A549 (cell line): ENCODE data around the gene DARS2. TPM values are rescaled to one million over a fixed set of nuclear protein-coding genes. Genes with fewer than 3 reads are reported as not detected.
A peak's percentile ranks its signal among the peaks of the same experiment; 100 is the strongest.

Source experiments
- ATAC-seq, 2 experiments: fragments of 200-7000 bp in 1 of 2; fragments of >200 bp in 1 of 2; cut with Nextera tagmentation in 1 of 2; cut with Tn5 transposase in 1 of 2; 3 replicates each; pipeline versions ENCODE4 v1.8.0 to v1.9.1; 2018 to 2020; ENCODE audit warnings: mild to moderate bottlenecking in 1 of 2, moderate library complexity in 1 of 2
- CTCF ChIA-PET: fragments of 300-600 bp; sonication (Branson Sonifier 250); formaldehyde crosslinking; extraction: SDS; loops from one replicate; lab custom pipeline; 2021; ENCODE audit warnings: antibody characterized with exemption, inconsistent platforms; lab: Yijun Ruan, JAX
- POLR2A ChIA-PET: fragments of 350-600 bp; formaldehyde crosslinking; extraction: SDS; loops from one replicate; lab custom pipeline; 2021; ENCODE audit warnings: antibody characterized with exemption, inconsistent platforms; lab: Yijun Ruan, JAX
- DNase-seq, 2 experiments: peaks; one replicate each; pipeline versions ENCODE4 v3.0.0 to v3.0.0-alpha.2; 2011 to 2016; ENCODE audit warnings: low read depth in 1 of 2, low spot score in 1 of 2
- FAIRE-seq: peaks from 2 replicates; lab custom pipeline; 2011; peaks lifted over from hg19 to GRCh38; lab: Jason Lieb, UNC
- H3K27ac ChIP-seq, 2 experiments: fragments of >200 bp; sonication (Bioruptor Twin); formaldehyde crosslinking; 3 replicates each; pipeline ENCODE4 v1.5.1; 2016 to 2017
- H3K4me1 ChIP-seq: fragments of >200 bp; sonication (Bioruptor Twin); formaldehyde crosslinking; 3 replicates; pipeline ENCODE4 v1.6.1; 2016
- H3K4me2 ChIP-seq: fragments of >200 bp; sonication (Bioruptor Twin); formaldehyde crosslinking; 3 replicates; pipeline ENCODE4 v1.6.1; 2016
- H3K4me3 ChIP-seq: fragments of >200 bp; sonication (Bioruptor Twin); formaldehyde crosslinking; 3 replicates; pipeline ENCODE4 v1.5.1; 2016
- H3K9me3 ChIP-seq: fragments of >200 bp; sonication (Bioruptor Twin); formaldehyde crosslinking; 3 replicates; pipeline ENCODE4 v1.6.1; 2016
- BCL3 ChIP-seq: fragments of >200 bp; sonication (Bioruptor Twin); formaldehyde crosslinking; IDR thresholded peaks from 3 replicates; pipeline ENCODE4 v1.6.1; 2016
- BHLHE40 ChIP-seq: IDR thresholded peaks from 2 replicates; pipeline ENCODE4 v1.6.1; 2012; ENCODE audit warnings: low read depth, low read length, inconsistent platforms
- CBX8 ChIP-seq: fragments of 200-600 bp; sonication (generic); IDR thresholded peaks from 2 replicates; pipeline ENCODE4 v1.6.1; 2016
- CEBPB ChIP-seq, 2 experiments: fragments of >200 bp in 1 of 2; sonication (Bioruptor Twin) in 1 of 2; formaldehyde crosslinking in 1 of 2; IDR thresholded peaks; 2 replicates each; pipeline ENCODE4 v1.6.1; 2012 to 2016
- CHD2 ChIP-seq: fragments of 150-350 bp; IDR thresholded peaks from 2 replicates; pipeline ENCODE4 v1.6.1; 2014; ENCODE audit warnings: low read length; ENCODE audit not compliant: partially characterized antibody
- CHD4 ChIP-seq: fragments of 200-600 bp; sonication (generic); IDR thresholded peaks from 2 replicates; pipeline ENCODE4 v1.6.1; 2016; ENCODE audit warnings: antibody characterized with exemption, mild to moderate bottlenecking, borderline replicate concordance
- EHMT2 ChIP-seq: fragments of 200-600 bp; sonication (generic); IDR thresholded peaks from 2 replicates; pipeline ENCODE4 v1.6.1; 2016; ENCODE audit warnings: antibody characterized with exemption, low read depth, mild to moderate bottlenecking, moderate library complexity
- EP300 ChIP-seq, 2 experiments: fragments of >200 bp; sonication (Bioruptor Twin); formaldehyde crosslinking; IDR thresholded peaks; 2 replicates in 1 of 2; 3 replicates in 1 of 2; pipeline ENCODE4 v1.6.1; 2016 to 2017
- HDAC2 ChIP-seq: fragments of 200-600 bp; sonication (generic); IDR thresholded peaks from 2 replicates; pipeline ENCODE4 v1.6.1; 2016
- HOXB13 ChIP-seq: fragments of 250-450 bp; sonication (Bioruptor Pico); IDR thresholded peaks from 2 replicates; pipeline ENCODE4 v1.5.0; 2020; ENCODE audit warnings: low read depth, mild to moderate bottlenecking, moderate library complexity
- HOXB5 ChIP-seq: fragments of 250-450 bp; sonication (Bioruptor Pico); IDR thresholded peaks from 2 replicates; pipeline ENCODE4 v1.5.0; 2020; ENCODE audit warnings: mild to moderate bottlenecking, moderate library complexity
- JUN ChIP-seq, 2 experiments: fragments of >200 bp; sonication (Bioruptor Twin); formaldehyde crosslinking; IDR thresholded peaks; 2 replicates in 1 of 2; 3 replicates in 1 of 2; pipeline ENCODE4 v1.6.1; 2016 to 2017
- NFE2L2 ChIP-seq: fragments of 150-350 bp; conservative IDR thresholded peaks from 2 replicates; pipeline ENCODE4 v1.6.1; 2014; ENCODE audit warnings: low read length
- NPAS2 ChIP-seq: fragments of 250-450 bp; sonication (Bioruptor Pico); IDR thresholded peaks from 2 replicates; pipeline ENCODE4 v1.8.0; 2022; ENCODE audit warnings: mild to moderate bottlenecking, moderate library complexity, borderline replicate concordance
- PHF8 ChIP-seq: fragments of 200-600 bp; sonication (generic); IDR thresholded peaks from 2 replicates; pipeline ENCODE4 v1.6.1; 2016; ENCODE audit warnings: low read depth, mild to moderate bottlenecking, antibody characterized with exemption, moderate library complexity, borderline replicate concordance
- RAD21 ChIP-seq, 2 experiments: fragments of >200 bp in 1 of 2; sonication (Bioruptor Twin) in 1 of 2; formaldehyde crosslinking in 1 of 2; IDR thresholded peaks in 1 of 2; conservative IDR thresholded peaks in 1 of 2; 2 replicates in 1 of 2; 3 replicates in 1 of 2; pipeline ENCODE4 v1.6.1; 2012 to 2018; ENCODE audit warnings: inconsistent platforms in 1 of 2
- REST ChIP-seq: fragments of 200-600 bp; sonication (generic); IDR thresholded peaks from 2 replicates; pipeline ENCODE4 v1.6.1; 2016; ENCODE audit warnings: antibody characterized with exemption, mild to moderate bottlenecking, moderate library complexity
- USF2 ChIP-seq: fragments of 450-650 bp; IDR thresholded peaks from 2 replicates; pipeline ENCODE4 v1.6.1; 2014; ENCODE audit warnings: antibody characterized with exemption
- ZC3H11A ChIP-seq: fragments of 450-650 bp; IDR thresholded peaks from 2 replicates; pipeline ENCODE4 v1.6.1; 2014; ENCODE audit warnings: antibody characterized with exemption, mild to moderate bottlenecking
- ZNF302 ChIP-seq: fragments of 250-450 bp; sonication (Bioruptor Pico); IDR thresholded peaks from 2 replicates; pipeline ENCODE4 v1.9.0; 2021; ENCODE audit warnings: inconsistent platforms, mild to moderate bottlenecking, moderate library complexity
- WGBS: methylation state at CpG from one replicate; pipeline ENCODE4 v1.1.6; 2017; ENCODE audit errors: missing lambda C conversion rate; 5-methylcytosine and 5-hydroxymethylcytosine counted together
- polyA plus RNA-seq, 4 experiments: library from polyadenylated mRNA; depleted of rRNA in 3 of 4; stranded (reverse); fragments of >200 nt; fragmentation: RNase III in 1 of 4; extraction: RNeasy Plus Mini Kit Qiagen cat#74134 plus additional on column Dnase treatment in 1 of 4; gene quantifications; 2 replicates in 3 of 4; 3 replicates in 1 of 4; pipeline ENCODE4 v1.2.3, GENCODE V29; 2011 to 2017

DARS2 gene
- polyA plus RNA-seq, 2 of the 4 experiments (the other 2 are of a cell fraction), result 43.1 to 70.4 TPM

GRCh38 chr1:173821680-173822079 is 2.8 kb upstream of the DARS2 start:
- POLR2A ChIA-PET, result interaction anchor here (0.7 kb wide), 1 partner anchor 345 kb away, joined by 6 read pairs; no protein-coding TSS in a partner anchor
- 95% methylated on average over 4 of the region's 4 CpGs for WGBS

GRCh38 chr1:173823781-173824314 is 625 bp upstream of the DARS2 start:
- TF ChIP-seq CHD4, result no peak
- peak; percentile 34; the same call in 1 of the 2 replicates for TF ChIP-seq PHF8
- no peak for TF ChIP-seq CEBPB (IDR thresholded peaks at IDR 0.05)
- no peak for TF ChIP-seq NFE2L2
- no peak for TF ChIP-seq ZNF302 (CRISPR knock-in tag)
- Histone ChIP-seq H3K9me3 (no peaks in the 10 kb centered on the region), H3K4me1 (peaks cover 16% of the 10 kb centered on the region; the same call in 1 of the 3 replicates), H3K4me3 (peak overlapping the region; percentile 74), H3K27ac (peak overlapping the region; percentile 90 to 92), H3K4me2 (peak overlapping the region; percentile 93)
- DNase-seq (no peak), FAIRE-seq (no peak), ATAC-seq (peak; percentile 60 to 70; a peak in 5 of 6 replicates)
- ChIA-PET POLR2A (interaction anchor here (0.5 to 2.5 kb wide), 16 partner anchors 15 to 1082 kb away, joined by 3 to 26 read pairs (median 3); partner anchors contain the start of genes GAS5, KLHL20, PRDX6 and ZBTB37), CTCF (interaction anchor here (0.6 to 5.5 kb wide), 12 partner anchors 10 to 1080 kb away, joined by 3 to 48 read pairs (median 4); no protein-coding TSS in a partner anchor)
- 3% methylated on average over 25 of the region's 25 CpGs for WGBS

More at GRCh38 chr1:173821680-173822079, 2.8 kb upstream of the DARS2 start:
- ATAC-seq, result no peak
- CTCF ChIA-PET, result interaction anchor here (5.5 kb wide), 1 partner anchor 1078 kb away, joined by 48 read pairs; no protein-coding TSS in a partner anchor
- Histone ChIP-seq H3K4me1 (peaks cover 12% of the 10 kb centered on the region; the same call in 1 of the 3 replicates), H3K4me2 (no peak overlapping the region), H3K9me3 (peaks cover 2% of the 10 kb centered on the region; the same call in 1 of the 3 replicates), H3K4me3 (no peak overlapping the region), H3K27ac (no peak overlapping the region)
- TF ChIP-seq HDAC2, result no peak
- no peak for FAIRE-seq
- no peak for DNase-seq

- WGBS, result 92% methylated on average over 2 of the region's 2 CpGs
- H3K9me3 ChIP-seq, result no peaks in the 10 kb centered on the region
- H3K4me1 ChIP-seq, result peaks cover 15% of the 10 kb centered on the region; the same call in 1 of the 3 replicates
- ChIA-PET CTCF (interaction anchor here (1.5 to 2.5 kb wide), 3 partner anchors 396 to 408 kb away, joined by 4 to 9 read pairs (median 5); no protein-coding TSS in a partner anchor), POLR2A (interaction anchor here (0.7 kb wide), 1 partner anchor 119 kb away, joined by 3 read pairs; no protein-coding TSS in a partner anchor)
- TF ChIP-seq EHMT2, result no peak
- TF ChIP-seq HOXB13 (CRISPR knock-in tag), result no peak
- TF ChIP-seq CHD2, result no peak
- no peak for TF ChIP-seq BHLHE40
- no peak for TF ChIP-seq REST
- TF ChIP-seq NPAS2 (CRISPR knock-in tag), result no peak
- TF ChIP-seq ZNF302 (CRISPR knock-in tag), result no peak
- no peak for TF ChIP-seq EP300 (IDR thresholded peaks at IDR 0.05)
- TF ChIP-seq USF2, result no peak
- no peak for TF ChIP-seq CBX8
- TF ChIP-seq BCL3, result no peak
- TF ChIP-seq ZC3H11A, result no peak
- TF ChIP-seq HOXB5 (CRISPR knock-in tag), result no peak
- no peak for TF ChIP-seq RAD21 (conservative IDR thresholded peaks at IDR 0.05 in 1 of 2, IDR thresholded peaks at IDR 0.05 in 1 of 2)
- no peak for TF ChIP-seq NFE2L2
- no peak for TF ChIP-seq JUN (IDR thresholded peaks at IDR 0.05)
- no peak for FAIRE-seq
- H3K4me2 ChIP-seq, result no peak overlapping the region
- ATAC-seq, result no peak
- H3K27ac ChIP-seq, result no peak overlapping the region
- DNase-seq, result no peak
- no peak overlapping the region for H3K4me3 ChIP-seq
These were observed 3.1 kb downstream of the DARS2 start for GRCh38 chr1:173827611-173828010.
